NK-92 treated with Interleukin-12 subunit alpha and Interleukin-12 subunit beta, amount 100 ng/mL, for 24 hours (cell line): ENCODE measurements around the gene ICAM2.

Experiments used
- DNase-seq: peaks from one replicate; lab custom pipeline; 2025; lab: John Stamatoyannopoulos, UW

ICAM2 gene

DNA sequence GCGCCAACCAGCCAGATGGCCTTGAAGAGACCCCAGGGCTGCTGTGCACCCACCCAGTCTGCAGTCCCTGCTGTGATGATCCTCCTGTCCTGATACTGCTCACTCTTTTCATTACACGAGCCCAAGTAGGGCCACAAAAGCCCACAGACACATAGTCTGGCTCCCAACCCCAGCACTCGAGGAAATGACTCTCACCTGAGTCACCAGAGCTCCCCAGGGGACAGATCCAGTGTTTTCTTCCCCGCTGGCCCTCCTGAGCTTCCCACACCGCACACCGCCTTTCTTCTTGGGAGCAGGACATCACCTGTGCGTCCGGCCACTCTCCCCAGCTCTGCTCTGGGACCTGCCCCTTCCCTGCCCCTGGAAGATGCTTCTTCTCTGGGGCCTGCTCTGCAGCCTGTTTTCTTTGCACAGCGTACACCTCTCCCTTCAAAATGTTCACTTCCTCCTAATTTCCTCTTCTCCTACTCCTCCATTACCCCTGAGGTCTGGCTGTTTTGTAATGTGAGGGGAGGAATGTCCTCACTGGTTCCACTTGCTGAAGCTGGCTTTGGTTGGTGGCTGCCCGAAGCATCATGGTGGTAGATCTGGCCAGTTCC, 45.7 kb downstream of the ICAM2 start:
- DNase-seq, result no peak

DNA sequence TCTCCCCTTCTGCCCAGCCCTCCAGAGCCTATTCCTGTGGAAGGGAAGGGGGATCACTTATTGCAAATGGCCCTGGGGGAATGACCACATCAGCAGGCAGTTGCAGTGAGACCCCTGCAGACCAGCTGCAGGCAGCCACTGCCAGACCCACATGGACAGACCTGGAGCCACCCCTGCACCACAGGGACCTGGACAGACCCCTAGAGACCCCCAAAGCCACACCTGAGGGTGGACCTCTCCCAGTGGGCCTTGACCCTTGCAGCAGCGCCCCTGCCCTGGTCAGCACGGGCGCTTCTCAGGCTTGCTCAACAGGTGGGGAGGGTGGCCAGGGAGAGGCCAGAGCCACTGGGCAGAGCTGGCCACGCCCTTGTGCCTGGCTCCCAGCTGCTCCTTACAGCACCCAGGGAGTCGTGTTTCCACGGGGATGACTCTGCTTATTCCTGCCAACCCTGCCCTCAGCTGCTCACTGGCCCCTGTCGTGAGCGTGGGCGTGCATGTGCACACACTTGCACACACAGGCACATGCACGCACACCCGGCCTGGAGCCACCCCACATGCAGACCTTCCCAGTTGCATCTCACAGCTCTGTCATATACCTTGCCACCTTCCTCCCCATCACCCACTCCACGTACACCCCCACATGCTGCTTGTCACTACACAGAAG, 46.4 kb downstream of the ICAM2 start:
- DNase-seq, result no peak

DNA sequence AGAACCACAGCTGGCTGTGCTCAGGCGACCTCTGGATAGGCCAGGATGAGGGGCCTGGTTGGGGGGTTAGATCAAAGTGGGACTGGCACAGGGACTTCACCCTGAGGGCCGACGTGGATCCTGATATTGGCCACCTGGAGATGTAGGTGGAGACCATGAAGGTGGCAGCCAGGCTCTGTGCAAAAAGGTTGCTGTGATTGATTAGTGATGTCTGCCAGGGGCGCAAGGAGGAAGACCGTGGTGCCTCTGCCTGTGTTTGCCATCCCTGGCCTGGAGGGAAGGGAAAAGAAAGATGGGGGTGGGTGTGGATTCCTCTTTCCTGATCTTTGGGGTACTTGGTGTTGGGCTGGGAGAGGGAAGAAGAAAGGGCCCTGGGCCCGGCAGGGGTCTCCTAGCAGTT, 47.2 kb downstream of the ICAM2 start:
- DNase-seq, result no peak

DNA sequence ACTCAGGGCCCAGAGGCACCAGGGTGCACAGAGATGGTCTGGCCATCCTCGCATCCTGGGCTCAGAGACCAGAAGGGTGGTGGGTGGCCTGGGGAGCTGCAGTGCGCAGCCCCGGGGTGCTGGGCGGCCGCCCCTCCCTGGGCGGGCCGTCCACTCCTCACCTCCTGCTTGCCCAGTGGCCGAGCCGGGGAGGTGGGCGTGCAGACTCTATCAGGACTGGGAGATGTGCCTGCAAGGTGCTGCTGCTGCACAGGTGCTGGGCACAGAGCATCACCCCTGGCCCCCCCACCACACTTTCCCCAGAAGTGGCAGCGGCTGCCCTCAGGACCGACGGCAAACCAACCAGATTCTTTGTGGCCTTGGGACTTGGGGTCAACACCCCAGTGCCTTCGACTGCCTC, 47.6 kb downstream of the ICAM2 start, which contains the start of gene SCN4A:
Gene SCN4A (minus strand): TSS at position 123 of the 400 bp plus-strand sequence. CDS start 77 bp downstream, at position 46.
- DNase-seq, result no peak

DNA sequence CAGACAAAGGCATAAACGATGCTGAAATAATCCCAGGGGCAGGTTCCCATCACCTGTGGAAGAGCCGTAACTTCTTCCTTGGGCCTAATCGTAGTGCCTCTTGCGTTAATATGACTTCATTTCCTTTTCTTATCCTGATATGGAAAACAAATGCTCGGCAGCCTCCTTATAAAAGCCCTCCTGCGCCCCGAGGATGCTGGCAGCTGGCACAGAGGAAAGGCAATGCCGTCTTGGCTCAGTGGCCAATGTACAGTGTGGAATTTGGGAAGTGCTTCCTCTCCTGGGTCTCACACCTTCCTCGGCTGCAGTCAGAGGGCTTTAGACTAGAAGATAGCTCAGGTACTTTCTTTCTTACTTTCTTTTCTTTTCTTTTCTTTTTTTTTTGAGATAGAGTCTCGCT, 51.2 kb downstream of the ICAM2 start:
- DNase-seq, result no peak

DNA sequence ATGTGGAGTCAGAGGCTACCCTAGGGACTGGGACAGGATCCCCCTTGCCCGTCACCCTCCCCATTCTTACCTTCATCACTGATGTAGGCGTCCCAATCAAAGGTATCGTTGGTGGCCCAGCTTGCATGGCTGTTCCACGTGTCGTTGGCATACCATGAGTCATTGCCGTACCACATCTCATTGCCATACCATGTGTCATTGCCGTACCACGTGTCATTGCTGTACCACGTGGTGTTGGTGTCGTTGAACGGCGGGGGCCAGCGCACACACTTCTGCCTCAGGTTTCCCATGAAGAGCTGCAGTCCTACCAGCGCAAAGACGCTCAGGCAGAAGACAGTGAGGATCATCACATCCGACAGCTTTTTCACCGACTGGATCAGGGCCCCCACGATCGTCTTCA, 52.5 kb downstream of the ICAM2 start:
- no peak for DNase-seq

DNA sequence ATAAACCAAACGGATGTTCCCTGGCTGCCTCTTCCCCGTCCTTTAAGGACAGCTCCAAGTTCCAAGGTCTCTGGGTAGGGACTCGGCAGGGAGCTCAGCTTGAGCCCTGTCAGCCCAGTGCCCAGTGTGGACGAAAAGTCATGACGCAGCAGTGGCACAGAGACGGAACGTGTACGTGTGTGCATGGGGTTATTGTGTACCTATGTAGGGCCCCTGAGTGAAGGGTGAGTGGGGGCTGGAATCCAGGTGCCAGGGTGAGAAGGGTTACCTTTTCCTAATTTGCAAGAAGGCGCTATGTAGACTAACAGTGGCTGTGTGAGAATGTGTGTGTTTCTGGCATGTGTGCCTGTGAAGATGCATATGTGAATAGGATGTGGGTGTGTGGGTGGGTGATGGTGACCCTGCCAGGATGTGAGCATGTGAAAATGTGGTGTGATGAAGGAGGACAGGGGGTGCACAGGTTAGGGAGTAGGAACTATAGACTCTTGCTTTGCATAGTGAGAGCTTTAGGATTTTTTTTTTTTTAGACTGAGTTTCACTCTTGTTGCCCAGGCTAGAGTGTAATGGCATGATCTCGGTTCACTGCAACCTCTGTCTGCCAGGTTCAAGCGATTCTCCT, 53.7 kb downstream of the ICAM2 start:
- peak; percentile 34 for DNase-seq

DNA sequence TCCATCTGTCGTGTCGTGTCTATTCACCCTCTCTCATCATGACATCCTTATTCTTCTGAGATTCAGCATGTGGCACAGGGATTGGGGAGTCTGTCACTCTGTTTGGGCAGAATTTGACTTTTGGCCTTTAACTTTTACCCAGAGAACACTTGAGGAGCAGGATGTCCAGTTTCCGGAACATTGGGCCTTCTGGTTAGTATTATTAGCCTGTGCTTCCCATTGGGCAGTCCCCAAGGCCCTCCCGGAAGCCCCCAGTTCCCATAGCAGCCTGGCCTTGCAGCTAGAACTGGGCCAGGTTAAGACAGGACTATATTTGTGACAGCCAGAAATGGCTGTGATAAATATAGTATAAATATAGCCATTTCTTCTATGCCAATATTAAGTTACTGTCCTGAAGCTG, 57.3 kb downstream of the ICAM2 start:
- DNase-seq, result no peak

DNA sequence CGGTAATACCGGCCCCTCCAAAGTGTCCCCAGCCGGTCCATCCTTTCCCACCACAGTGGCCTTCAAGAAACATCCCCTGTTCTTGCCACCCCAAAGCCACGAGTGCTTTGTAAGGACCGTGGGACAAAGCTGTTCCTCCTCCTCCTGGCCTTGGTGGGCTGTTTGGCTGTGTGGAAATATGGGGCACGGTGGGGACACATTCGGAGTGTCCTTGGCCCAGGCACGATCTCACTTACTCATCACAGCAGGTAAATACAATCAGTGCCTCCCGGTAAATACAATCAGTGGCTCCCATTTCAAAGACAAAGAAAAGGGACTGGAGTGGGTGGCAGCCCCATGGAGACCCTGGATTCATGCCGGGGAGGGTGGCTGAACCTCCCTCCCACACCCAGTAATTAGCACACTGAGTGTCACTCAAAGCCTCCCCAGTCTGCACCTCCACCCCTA, 58.1 kb downstream of the ICAM2 start:
- DNase-seq, result no peak

DNA sequence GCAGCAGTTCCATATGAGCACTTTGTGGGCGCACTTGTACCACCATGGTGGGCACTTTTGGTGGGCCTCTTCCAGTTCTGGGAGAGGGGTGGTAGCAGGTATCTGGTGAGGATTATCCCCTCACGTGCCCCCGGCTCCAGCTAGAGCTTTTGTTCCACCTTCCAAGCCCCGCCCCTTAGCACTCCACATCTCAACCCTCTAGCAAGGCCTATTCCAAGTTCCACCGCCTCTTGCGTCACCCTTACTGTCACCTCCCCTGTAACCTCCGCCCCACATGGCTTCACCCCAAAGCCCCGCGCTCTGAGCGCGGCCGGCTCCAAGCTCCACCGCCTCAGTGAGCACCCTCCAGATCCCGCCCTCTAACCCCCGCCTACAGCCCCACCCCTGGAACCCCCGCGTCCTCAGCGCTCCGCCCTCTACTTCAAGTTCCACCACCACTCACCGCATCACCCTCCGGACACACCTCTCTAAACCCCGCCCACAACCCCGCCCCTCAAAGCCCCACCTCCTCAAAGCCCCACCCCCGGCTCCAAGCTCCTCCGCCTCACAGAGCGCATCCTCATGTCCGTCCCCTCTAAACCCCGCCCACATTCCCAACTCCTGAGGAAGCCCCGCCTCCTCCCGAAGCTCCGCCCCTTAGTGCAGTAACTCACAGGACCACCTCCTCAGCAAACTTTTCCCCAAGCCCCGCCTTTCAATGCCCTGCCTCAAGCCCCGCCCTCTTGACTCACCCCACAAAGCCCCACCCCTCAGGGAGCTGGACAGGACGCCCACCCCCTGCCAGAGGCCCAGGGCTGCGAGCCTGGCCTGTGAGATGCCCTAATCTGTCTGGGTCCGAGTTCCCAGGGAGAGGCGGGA, 58.8 kb downstream of the ICAM2 start:
- DNase-seq, result no peak

DNA sequence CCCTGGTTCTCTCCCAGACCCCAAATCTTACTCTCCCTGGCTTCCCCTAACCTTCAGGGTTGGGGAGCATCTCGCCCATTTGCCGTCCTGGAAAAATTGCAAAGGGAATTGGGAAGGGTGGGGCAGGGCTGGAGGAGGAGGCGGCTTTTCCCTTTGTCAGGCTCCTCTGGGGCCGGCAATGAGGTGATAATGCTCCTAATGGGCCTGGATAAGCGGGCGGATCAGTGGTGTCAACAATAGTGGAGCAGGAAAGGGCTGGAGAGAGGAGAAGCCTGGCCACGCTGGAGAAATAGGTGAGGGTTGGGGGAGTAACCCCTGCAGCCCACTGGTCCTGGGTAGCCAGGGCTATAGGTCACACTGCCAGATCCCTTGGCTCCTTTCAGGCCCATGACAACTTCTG, 60.0 kb downstream of the ICAM2 start:
- DNase-seq, result no peak

DNA sequence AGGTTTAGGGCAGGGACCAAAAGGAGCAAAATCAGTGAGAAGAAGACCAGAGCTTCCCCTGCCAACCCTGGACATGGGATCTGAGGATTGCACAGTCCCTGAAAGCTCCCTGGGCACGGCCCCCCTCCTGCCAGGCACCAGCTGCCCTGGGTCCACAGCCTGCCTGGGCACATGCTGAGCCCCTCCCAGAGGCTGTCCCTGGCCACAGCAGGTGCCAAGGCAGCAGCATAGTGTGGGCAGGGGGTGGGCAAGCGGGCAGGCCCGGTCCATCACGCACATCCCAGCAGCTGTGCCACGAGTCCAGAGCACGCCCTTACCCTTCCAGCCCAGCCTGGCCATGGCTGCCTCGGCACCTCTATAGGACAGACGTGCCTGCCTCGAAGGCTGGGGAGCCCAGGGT, 60.4 kb downstream of the ICAM2 start:
- no peak for DNase-seq

DNA sequence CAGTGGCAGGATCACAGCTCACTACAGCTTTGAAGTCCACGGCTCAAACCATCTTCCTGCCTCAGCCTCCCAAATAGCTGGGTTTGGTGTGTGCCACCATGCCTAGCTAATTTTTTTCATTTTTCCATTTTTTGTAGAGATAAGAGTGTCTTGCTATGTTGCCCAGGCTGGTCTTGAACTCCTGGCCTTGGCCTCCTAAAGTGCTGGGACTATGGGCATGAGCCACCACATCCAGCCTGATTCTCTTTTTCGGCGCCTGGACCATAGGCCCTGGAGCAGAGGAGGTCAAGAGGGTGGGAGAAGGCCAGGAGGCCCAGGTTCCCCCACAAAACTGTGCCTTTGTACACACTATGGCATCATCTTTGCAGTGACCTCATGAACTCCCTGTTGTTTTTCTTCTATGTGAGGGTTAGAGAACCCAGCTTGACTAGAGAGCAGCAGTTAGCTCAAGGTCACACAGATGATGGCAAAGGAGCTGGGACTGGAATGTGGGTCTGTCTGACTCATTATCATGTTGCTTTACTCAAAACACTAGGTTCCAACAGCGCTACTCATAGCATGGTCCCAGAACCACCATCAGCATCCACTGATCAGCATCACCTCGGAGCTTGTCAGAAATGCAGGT, 64.0 kb downstream of the ICAM2 start:
- DNase-seq, result no peak

DNA sequence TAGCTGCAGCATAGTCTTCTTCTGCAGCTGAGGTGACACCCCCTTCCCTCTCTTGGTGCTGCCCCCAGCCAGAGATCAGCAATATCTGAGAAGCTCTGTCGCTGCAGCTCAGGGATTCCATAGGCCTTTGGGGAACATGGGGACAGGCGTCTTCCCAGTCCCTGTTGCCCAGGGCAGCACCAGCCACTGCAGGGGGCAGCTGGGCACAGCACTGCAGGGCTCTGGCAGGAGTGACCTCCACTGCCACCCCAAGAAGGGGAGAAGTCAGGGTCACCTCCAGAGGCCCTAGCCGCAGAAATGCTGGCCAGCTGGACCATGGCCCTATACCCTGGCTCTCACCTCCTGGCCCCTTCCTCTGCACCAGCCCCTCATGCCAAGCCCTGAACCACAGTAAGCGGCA, 64.6 kb downstream of the ICAM2 start:
- DNase-seq, result no peak

DNA sequence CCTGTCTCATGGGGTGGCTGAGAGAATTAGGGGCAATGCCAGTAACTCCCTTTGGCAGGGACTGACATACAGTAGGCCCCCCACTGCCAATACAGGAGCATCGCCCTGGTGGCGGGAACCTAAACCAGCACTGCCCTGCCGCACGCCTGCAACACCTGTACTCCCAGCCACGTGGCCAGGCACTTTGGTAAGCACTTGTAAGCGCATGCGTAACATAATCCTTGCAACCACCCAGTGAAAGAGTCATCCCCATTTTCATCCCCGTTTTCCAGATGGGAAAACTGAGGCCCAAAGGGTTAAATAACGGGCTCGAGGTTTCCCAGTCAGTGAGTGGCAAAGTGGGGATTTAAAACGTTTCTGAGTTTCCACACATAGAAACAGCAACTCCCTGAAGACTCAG, 65.2 kb downstream of the ICAM2 start:
- no peak for DNase-seq

DNA sequence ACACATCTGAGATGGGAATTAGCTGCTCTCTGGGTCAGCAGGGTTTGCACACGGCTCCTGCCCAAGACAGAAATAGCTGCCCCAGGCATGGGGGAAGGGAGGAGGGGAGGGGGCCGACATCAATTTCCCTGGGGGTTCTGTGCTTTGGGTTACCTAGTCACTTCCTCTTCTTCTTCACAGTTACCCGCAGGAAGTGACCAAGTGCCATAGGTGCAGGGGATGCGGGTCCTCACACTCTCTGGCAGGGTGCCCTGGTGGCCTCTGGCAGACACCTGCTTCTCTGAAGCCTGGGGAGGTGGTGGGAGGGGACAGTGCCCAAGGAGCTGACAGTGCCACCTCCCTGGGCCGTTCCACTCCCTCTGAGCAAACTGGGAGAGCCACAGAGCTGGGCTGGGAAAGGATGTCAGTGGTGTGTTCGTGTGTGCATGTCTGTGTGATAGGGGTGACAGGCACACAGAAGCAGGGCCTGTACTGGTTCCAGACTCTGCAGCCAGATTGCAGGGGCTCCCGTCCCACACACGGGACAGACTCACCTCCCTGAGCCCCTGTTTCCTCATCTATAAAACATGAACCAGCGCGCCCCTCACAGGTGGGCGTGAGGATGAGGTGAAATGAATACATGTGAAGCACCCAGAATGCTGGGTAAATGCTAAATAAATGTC, 65.9 kb downstream of the ICAM2 start:
- peak; percentile 70 for DNase-seq
